Suprapubic skin (tissue), 4 donors: ENCODE results near the gene CSH2.
"Not testable (repeated sequence)": the region's sequence is repeated elsewhere in the genome, so short reads cannot be mapped to it uniquely, and the experiment has no call there.

Experiments
- CTCF ChIP-seq, 2 donors: fragments of 200-600 bp in 1 of 2; fragments of 450-650 bp in 1 of 2; sonication (generic) in 1 of 2; IDR thresholded peaks; one replicate each; pipeline ENCODE4 v1.5.1; 2016 to 2019; ENCODE audit warnings: antibody characterized with exemption in 2 of 2, mild to moderate bottlenecking in 1 of 2, moderate library complexity in 1 of 2
- EP300 ChIP-seq: sonication (generic); formaldehyde crosslinking; IDR thresholded peaks from one replicate; pipeline ENCODE4 v1.6.1; 2017; ENCODE audit warnings: antibody characterized with exemption
- POLR2AphosphoS5 ChIP-seq, 3 donors: sonication (generic); formaldehyde crosslinking; IDR thresholded peaks; one replicate each; pipeline ENCODE4 v1.6.1; 2017; ENCODE audit warnings: antibody characterized with exemption in 3 of 3

- TF ChIP-seq CTCF (IDR thresholded peaks at IDR 0.05); EP300; POLR2AphosphoS5 (IDR thresholded peaks at IDR 0.05): not testable (repeated sequence)
These were observed 25.7 kb upstream of the CSH2 start for GRCh38 chr17:63898899-63899798.
